SU-DHL-6 (cell line): ENCODE results near the gene RASGRP1.

ENCODE experiments used
- H2AFZ ChIP-seq: fragments of 200-600 bp; sonication (generic); 2 replicates; pipeline ENCODE4 v1.6.1; 2014; ENCODE audit warnings: low read depth, mild to moderate bottlenecking, moderate library complexity, mixed read lengths, antibody characterized with exemption, low read length; ENCODE audit not compliant: severe bottlenecking
- H3F3A ChIP-seq: fragments of 200-600 bp; shearing (Covaris generic); 2 replicates; pipeline ENCODE4 v1.6.0; 2016; ENCODE audit warnings: antibody characterized with exemption, mild to moderate bottlenecking; ENCODE audit not compliant: insufficient read depth
- H3K27ac ChIP-seq: fragments of 200-600 bp; sonication (generic); 2 replicates; pipeline ENCODE4 v1.5.1; 2016; ENCODE audit warnings: low read depth, mild to moderate bottlenecking, low read length, moderate library complexity, mixed read lengths
- H3K27me3 ChIP-seq: fragments of 200-600 bp; sonication (generic), shearing (Covaris generic); 2 replicates; pipeline ENCODE4 v1.6.0; 2014; ENCODE audit warnings: mild to moderate bottlenecking, low read length
- H3K36me3 ChIP-seq: fragments of 200-600 bp; sonication (generic); 2 replicates; pipeline ENCODE4 v1.6.1; 2014; ENCODE audit warnings: mild to moderate bottlenecking, low read length, mixed read lengths
- H3K4me2 ChIP-seq: fragments of 300-600, 200-600 bp; shearing (Covaris generic), sonication (generic); 2 replicates; pipeline ENCODE4 v1.6.0; 2014; ENCODE audit warnings: low read length, low read depth, mild to moderate bottlenecking; ENCODE audit not compliant: poor library complexity, severe bottlenecking
- H3K4me3 ChIP-seq: fragments of 200-600 bp; sonication (generic); 2 replicates; pipeline ENCODE4 v1.5.1; 2014; ENCODE audit warnings: antibody characterized with exemption, low read length, mild to moderate bottlenecking, mixed read lengths; ENCODE audit not compliant: insufficient read depth, poor library complexity, severe bottlenecking
- H3K79me2 ChIP-seq: fragments of 200-600 bp; sonication (generic); 2 replicates; pipeline ENCODE4 v1.6.1; 2014; ENCODE audit warnings: mild to moderate bottlenecking, low read length, moderate library complexity; ENCODE audit not compliant: insufficient read depth
- H3K9ac ChIP-seq: fragments of 200-600 bp; sonication (generic); 2 replicates; pipeline ENCODE4 v1.7.0; 2014; ENCODE audit warnings: mild to moderate bottlenecking, low read length
- H3K9me2 ChIP-seq: fragments of 200-600 bp; sonication (generic); replicated peaks from 2 replicates; pipeline ENCODE4 v1.6.1; 2014; ENCODE audit warnings: low read length; ENCODE audit not compliant: insufficient read depth
- H3K9me3 ChIP-seq: fragments of 200-600 bp; sonication (generic); 2 replicates; pipeline ENCODE4 v1.6.1; 2014; ENCODE audit warnings: low read length, mixed read lengths; ENCODE audit not compliant: insufficient read depth
- H4K20me1 ChIP-seq: fragments of 200-600 bp; sonication (generic); 2 replicates; pipeline ENCODE4 v1.6.1; 2014; ENCODE audit warnings: low read depth, mild to moderate bottlenecking, antibody characterized with exemption, low read length, moderate library complexity, mixed read lengths
- CTCF ChIP-seq: fragments of 200-600 bp; sonication (generic); IDR thresholded peaks from one replicate; pipeline ENCODE4 v1.5.1; 2017; ENCODE audit warnings: antibody characterized with exemption, mild to moderate bottlenecking, low read length, moderate library complexity; ENCODE audit not compliant: insufficient read depth, poor library complexity, severe bottlenecking
- EZH2phosphoT487 ChIP-seq: fragments of 200-600 bp; sonication (generic), shearing (Covaris generic); conservative IDR thresholded peaks from 2 replicates; pipeline ENCODE4 v1.6.1; 2018; ENCODE audit warnings: mild to moderate bottlenecking, antibody characterized with exemption, low read length, moderate library complexity, mixed read lengths

RASGRP1 gene

GRCh38 chr15:38525489-38525888 is 39.1 kb downstream of the RASGRP1 start:
- Histone ChIP-seq H3K9ac (no peak overlapping the region), H3K4me2 (no peak overlapping the region), H3K9me3 (no peaks in the 10 kb centered on the region), H3K4me3 (no peak overlapping the region), H2AFZ (no peak overlapping the region), H3K36me3 (no peaks in the 10 kb centered on the region), H3K27ac (no peak overlapping the region), H3K9me2 (no peaks in the 10 kb centered on the region), H3K27me3 (no peaks in the 10 kb centered on the region), H4K20me1 (no peaks in the 10 kb centered on the region), H3K79me2 (no peaks in the 10 kb centered on the region), H3F3A (no peaks in the 10 kb centered on the region)
- TF ChIP-seq CTCF (no peak), EZH2phosphoT487 (no peak)

- Histone ChIP-seq H4K20me1 (no peaks in the 10 kb centered on the region), H3K4me2 (no peak overlapping the region), H3K4me3 (no peak overlapping the region), H3F3A (no peaks in the 10 kb centered on the region), H3K9ac (no peak overlapping the region), H3K36me3 (no peaks in the 10 kb centered on the region), H3K79me2 (no peaks in the 10 kb centered on the region), H3K27me3 (no peaks in the 10 kb centered on the region), H3K27ac (no peak overlapping the region), H2AFZ (no peak overlapping the region), H3K9me2 (no peaks in the 10 kb centered on the region), H3K9me3 (no peaks in the 10 kb centered on the region)
- TF ChIP-seq CTCF: no peak
- no peak for TF ChIP-seq EZH2phosphoT487
These were observed 40.5 kb downstream of the RASGRP1 start for GRCh38 chr15:38524156-38524555.

- no peak overlapping the region for H3K4me3 ChIP-seq
- H3K9me2 ChIP-seq: no peaks in the 10 kb centered on the region
- no peak overlapping the region for H2AFZ ChIP-seq
- no peaks in the 10 kb centered on the region for H3K36me3 ChIP-seq
- no peaks in the 10 kb centered on the region for H3K27me3 ChIP-seq
- H3K9me3 ChIP-seq: no peaks in the 10 kb centered on the region
- no peak overlapping the region for H3K9ac ChIP-seq
- no peaks in the 10 kb centered on the region for H3K79me2 ChIP-seq
- H3K27ac ChIP-seq: no peak overlapping the region
- TF ChIP-seq EZH2phosphoT487 (no peak), CTCF (no peak)
- no peaks in the 10 kb centered on the region for H3F3A ChIP-seq
- no peaks in the 10 kb centered on the region for H4K20me1 ChIP-seq
- H3K4me2 ChIP-seq: no peak overlapping the region
These were observed 41.7 kb downstream of the RASGRP1 start for GRCh38 chr15:38522922-38523321.
